Vagina (tissue), 2 donors: ENCODE results near the gene EMD.

Experiments used
- POLR2AphosphoS5 ChIP-seq, 2 donors: sonication (generic); formaldehyde crosslinking; IDR thresholded peaks; one replicate each; pipeline ENCODE4 v1.9.0; 2017; ENCODE audit warnings: antibody characterized with exemption in 2 of 2, mild to moderate bottlenecking in 2 of 2, low read depth in 1 of 2; ENCODE audit not compliant: insufficient read depth in 1 of 2
- TF ChIP-seq, protein P1 (sequence below), 3 experiments: fragments of 450-650 bp in 2 of 3; fragments of 200-600 bp in 1 of 3; sonication (generic) in 1 of 3; IDR thresholded peaks; one replicate each; pipeline ENCODE4 v1.5.1; 2017 to 2019; ENCODE audit warnings: antibody characterized with exemption in 3 of 3, mild to moderate bottlenecking in 2 of 3, moderate library complexity in 2 of 3

- TF ChIP-seq, protein P1, sequence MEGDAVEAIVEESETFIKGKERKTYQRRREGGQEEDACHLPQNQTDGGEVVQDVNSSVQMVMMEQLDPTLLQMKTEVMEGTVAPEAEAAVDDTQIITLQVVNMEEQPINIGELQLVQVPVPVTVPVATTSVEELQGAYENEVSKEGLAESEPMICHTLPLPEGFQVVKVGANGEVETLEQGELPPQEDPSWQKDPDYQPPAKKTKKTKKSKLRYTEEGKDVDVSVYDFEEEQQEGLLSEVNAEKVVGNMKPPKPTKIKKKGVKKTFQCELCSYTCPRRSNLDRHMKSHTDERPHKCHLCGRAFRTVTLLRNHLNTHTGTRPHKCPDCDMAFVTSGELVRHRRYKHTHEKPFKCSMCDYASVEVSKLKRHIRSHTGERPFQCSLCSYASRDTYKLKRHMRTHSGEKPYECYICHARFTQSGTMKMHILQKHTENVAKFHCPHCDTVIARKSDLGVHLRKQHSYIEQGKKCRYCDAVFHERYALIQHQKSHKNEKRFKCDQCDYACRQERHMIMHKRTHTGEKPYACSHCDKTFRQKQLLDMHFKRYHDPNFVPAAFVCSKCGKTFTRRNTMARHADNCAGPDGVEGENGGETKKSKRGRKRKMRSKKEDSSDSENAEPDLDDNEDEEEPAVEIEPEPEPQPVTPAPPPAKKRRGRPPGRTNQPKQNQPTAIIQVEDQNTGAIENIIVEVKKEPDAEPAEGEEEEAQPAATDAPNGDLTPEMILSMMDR (IDR thresholded peaks at IDR 0.05) = no peak
- peak; percentile 67 to 80 for TF ChIP-seq POLR2AphosphoS5 (IDR thresholded peaks at IDR 0.05; ENCODE audit: insufficient read depth in 1 of 2, low read depth in 1 of 2)
Observed at GRCh38 chrX:154369449-154370299, 9.4 kb upstream of the EMD start.
